ENCODE measurements around the gene ASAP2. TPM values are rescaled to one million over a fixed set of nuclear protein-coding genes. Genes with fewer than 3 reads are reported as not detected.

Gene ASAP2
- total and polyA plus RNA-seq, 9 of the 15 experiments (the other 6 are each of a cell fraction or from before 2014, with no cell fraction given) = 0.06 to 4.3 (median 3.1) TPM

GRCh38 chr2:9345997-9346396, 139.4 kb downstream of the ASAP2 start:
- CTCF ChIA-PET (ENCODE audit: low intra/inter-chr PET ratio) = no interaction called here
- 53% methylated on average over 10 of the region's 10 CpGs for WGBS (ENCODE audit: insufficient coverage, low coverage, missing lambda C conversion rate)

More at GRCh38 chr2:9345997-9346396, 139.4 kb downstream of the ASAP2 start:
- no peaks in the 10 kb centered on the region for H3K9me1 ChIP-seq (ENCODE audit: control insufficient read depth, insufficient read depth, low read length)
- BruUV-seq (replicated peaks) = no TSS peak
- no peaks in the 10 kb centered on the region for H3K9me3 ChIP-seq (replicated peaks; ENCODE audit: control insufficient read depth, insufficient read depth, low read depth, low read length)
- no peak overlapping the region for H3K4me2 ChIP-seq (ENCODE audit: insufficient read depth, low read length)
- peaks cover 0 to 3% of the 10 kb centered on the region in 2 experiments; a peak in 1 of 5 replicates for H3K4me1 ChIP-seq (replicated peaks in 1 of 2; ENCODE audit: control insufficient read depth in 2 of 2, insufficient read depth in 2 of 2, low read length in 2 of 2)
- no peak overlapping the region for H3K4me3 ChIP-seq
- no peak overlapping the region for H3K9ac ChIP-seq (ENCODE audit: insufficient read depth in 1 of 2, low read depth in 2 of 2, low read length in 2 of 2)
- DNase-seq (ENCODE audit: extremely low read depth in 1 of 4, low spot score in 3 of 4) (no peak), ATAC-seq (no peak), FAIRE-seq (no peak)
- no peaks in the 10 kb centered on the region; the same call in 2 of the 3 replicates for H3K36me3 ChIP-seq (ENCODE audit: control insufficient read depth, insufficient read depth, low read length)
- H3K79me2 ChIP-seq (ENCODE audit: control insufficient read depth, insufficient read depth, low read length) = no peaks in the 10 kb centered on the region
- no peak overlapping the region for H2AFZ ChIP-seq (ENCODE audit: low read depth, low read length)
- peaks cover 2 to 8% of the 10 kb centered on the region in 2 experiments; a peak in 1 of 5 replicates for H3K27me3 ChIP-seq (ENCODE audit: control insufficient read depth in 2 of 2, insufficient read depth in 2 of 2, low read length in 2 of 2)
- no peaks in the 10 kb centered on the region; the same call in 1 of the 2 replicates for H4K20me1 ChIP-seq (replicated peaks; ENCODE audit: control insufficient read depth, insufficient read depth, low read length)
- in situ Hi-C loops (cut with MboI) (no loop called here), intact Hi-C loops (cut with micrococcal nuclease) (no loop called here)
- no peak overlapping the region for H3K27ac ChIP-seq (ENCODE audit: extremely low read depth, low read depth, low read length)
- TF ChIP-seq DNMT1 (IDR thresholded peaks at IDR 0.05) (no peak), TFE3 (CRISPR knock-in tag; IDR thresholded peaks at IDR 0.05) (peak; percentile 50)
- POLR2A ChIA-PET = interaction anchor here (0.9 to 1.6 kb wide), 2 partner anchors 13 to 213 kb away, joined by 3 read pairs; no protein-coding TSS in a partner anchor
